Measurements from ENCODE around the gene CDC7. TPM values are rescaled to one million over a fixed set of nuclear protein-coding genes. Genes with fewer than 3 reads are reported as not detected.

Gene CDC7
- total and polyA plus RNA-seq, 2 of the 13 experiments (the other 11 are each of a cell fraction or from before 2014, with no cell fraction given) = 2.5 to 12.6 TPM

DNA sequence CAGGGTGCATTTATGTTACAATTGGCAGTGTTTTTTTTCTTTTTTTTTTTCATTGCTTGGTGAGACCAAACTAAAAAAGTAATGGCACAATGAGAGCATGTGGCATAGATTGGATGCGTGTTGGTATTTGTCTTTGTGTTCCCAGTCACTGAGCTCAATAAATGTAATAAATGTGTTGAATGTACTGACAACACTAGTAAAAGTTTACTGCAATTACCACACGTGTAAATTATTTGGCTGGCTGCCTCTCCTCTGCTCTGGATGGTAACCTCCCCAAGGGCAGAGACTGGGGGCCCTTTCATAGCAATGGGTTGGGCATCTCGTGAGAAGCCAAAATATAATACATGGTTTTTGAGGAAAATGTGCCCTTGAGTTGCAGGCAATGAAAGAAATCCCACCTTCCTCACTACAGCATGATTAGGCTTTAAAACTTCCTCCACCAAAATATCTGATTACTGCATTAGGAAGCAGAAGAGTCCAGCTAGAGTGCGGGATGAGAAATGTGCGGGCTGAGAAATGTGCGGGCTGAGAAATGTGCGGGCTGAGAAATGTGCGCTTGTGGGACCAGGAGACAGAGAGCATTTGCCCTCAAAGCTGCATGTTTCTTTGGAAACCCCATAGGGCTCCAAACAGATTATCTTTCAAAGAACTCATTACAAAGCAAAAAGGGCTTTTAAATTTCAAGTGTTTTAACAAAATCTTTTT is 58.5 kb downstream of the CDC7 start:
- Histone ChIP-seq H3K36me3 (replicated peaks in 1 of 2; ENCODE audit: control insufficient read depth in 1 of 2, insufficient read depth in 2 of 2, low read length in 2 of 2) (no peaks in the 10 kb centered on the region), H3K79me2 (ENCODE audit: insufficient read depth, low read length) (no peaks in the 10 kb centered on the region), H4K20me1 (ENCODE audit: insufficient read depth, low read length) (no peaks in the 10 kb centered on the region), H3K4me1 (ENCODE audit: insufficient read depth, low read length) (no peaks in the 10 kb centered on the region), H3K27ac (ENCODE audit: extremely low read length, insufficient read depth, low read length) (no peak overlapping the region), H3K9me3 (ENCODE audit: low read length) (no peaks in the 10 kb centered on the region), H3K27me3 (ENCODE audit: control insufficient read depth in 1 of 2, insufficient read depth in 2 of 2, low read length in 2 of 2) (no peaks in the 10 kb centered on the region), H3K4me3 (replicated peaks in 1 of 3; ENCODE audit: insufficient read depth in 1 of 3, low read depth in 2 of 3, low read length in 3 of 3) (no peak overlapping the region), H3K9ac (ENCODE audit: insufficient read depth, low read depth, low read length) (no peak overlapping the region), H3K4me2 (ENCODE audit: low read depth, low read length) (no peak overlapping the region), H2AFZ (ENCODE audit: low read length) (no peak overlapping the region)
- FAIRE-seq (no peak), DNase-seq (ENCODE audit: low spot score) (no peak), ATAC-seq (no peak)
- TF ChIP-seq MZF1 (CRISPR knock-in tag; IDR thresholded peaks at IDR 0.05; ENCODE audit: borderline replicate concordance) (no peak), ZSCAN21 (CRISPR knock-in tag; IDR thresholded peaks at IDR 0.05; ENCODE audit: borderline replicate concordance) (no peak), ZNF337 (CRISPR knock-in tag; IDR thresholded peaks at IDR 0.05; ENCODE audit: borderline replicate concordance, low read depth) (no peak), KDM1A (CRISPR knock-in tag; IDR thresholded peaks at IDR 0.05) (no peak), ZNF75D (CRISPR knock-in tag; IDR thresholded peaks at IDR 0.05; ENCODE audit: borderline replicate concordance) (no peak)
- TF ChIP-seq, protein P1, sequence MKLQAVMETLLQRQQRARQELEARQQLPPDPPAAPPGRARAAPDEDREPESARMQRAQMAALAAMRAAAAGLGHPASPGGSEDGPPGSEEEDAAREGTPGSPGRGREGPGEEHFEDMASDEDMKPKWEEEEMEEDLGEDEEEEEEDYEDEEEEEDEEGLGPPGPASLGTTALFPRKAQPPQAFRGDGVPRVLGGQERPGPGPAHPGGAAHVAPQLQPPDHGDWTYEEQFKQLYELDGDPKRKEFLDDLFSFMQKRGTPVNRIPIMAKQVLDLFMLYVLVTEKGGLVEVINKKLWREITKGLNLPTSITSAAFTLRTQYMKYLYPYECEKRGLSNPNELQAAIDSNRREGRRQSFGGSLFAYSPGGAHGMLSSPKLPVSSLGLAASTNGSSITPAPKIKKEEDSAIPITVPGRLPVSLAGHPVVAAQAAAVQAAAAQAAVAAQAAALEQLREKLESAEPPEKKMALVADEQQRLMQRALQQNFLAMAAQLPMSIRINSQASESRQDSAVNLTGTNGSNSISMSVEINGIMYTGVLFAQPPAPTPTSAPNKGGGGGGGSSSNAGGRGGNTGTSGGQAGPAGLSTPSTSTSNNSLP (IDR thresholded peaks at IDR 0.05; ENCODE audit: low read depth, low read length) = no peak
- TF ChIP-seq, protein P2, sequence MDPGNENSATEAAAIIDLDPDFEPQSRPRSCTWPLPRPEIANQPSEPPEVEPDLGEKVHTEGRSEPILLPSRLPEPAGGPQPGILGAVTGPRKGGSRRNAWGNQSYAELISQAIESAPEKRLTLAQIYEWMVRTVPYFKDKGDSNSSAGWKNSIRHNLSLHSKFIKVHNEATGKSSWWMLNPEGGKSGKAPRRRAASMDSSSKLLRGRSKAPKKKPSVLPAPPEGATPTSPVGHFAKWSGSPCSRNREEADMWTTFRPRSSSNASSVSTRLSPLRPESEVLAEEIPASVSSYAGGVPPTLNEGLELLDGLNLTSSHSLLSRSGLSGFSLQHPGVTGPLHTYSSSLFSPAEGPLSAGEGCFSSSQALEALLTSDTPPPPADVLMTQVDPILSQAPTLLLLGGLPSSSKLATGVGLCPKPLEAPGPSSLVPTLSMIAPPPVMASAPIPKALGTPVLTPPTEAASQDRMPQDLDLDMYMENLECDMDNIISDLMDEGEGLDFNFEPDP (CRISPR knock-in tag; conservative IDR thresholded peaks at IDR 0.05) = no peak
- TF ChIP-seq, protein P3, sequence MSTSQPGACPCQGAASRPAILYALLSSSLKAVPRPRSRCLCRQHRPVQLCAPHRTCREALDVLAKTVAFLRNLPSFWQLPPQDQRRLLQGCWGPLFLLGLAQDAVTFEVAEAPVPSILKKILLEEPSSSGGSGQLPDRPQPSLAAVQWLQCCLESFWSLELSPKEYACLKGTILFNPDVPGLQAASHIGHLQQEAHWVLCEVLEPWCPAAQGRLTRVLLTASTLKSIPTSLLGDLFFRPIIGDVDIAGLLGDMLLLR (CRISPR knock-in tag; IDR thresholded peaks at IDR 0.05) = no peak
- 68% methylated on average over 8 of the region's 8 CpGs for WGBS (ENCODE audit: low lambda C conversion rate)
- in situ Hi-C loops (cut with HindIII; ENCODE audit: extremely low pct_ligation_motif_present, low pct_unique_long_range_greater_than_20kb) = no loop called here
- BruUV-seq (replicated peaks) = no TSS peak
- POLR2A ChIA-PET = no interaction called here
- intact Hi-C loops (cut with micrococcal nuclease; ENCODE audit: unreplicated experiment) = loop anchor here (10.0 kb wide), 1 partner anchor 366 kb away; no protein-coding TSS in a partner anchor
- CTCF ChIA-PET (ENCODE audit: low intra/inter-chr PET ratio, low total read pairs) = no interaction called here

Data from HepG2 (cell line).